ENCODE measurements around the gene NTSR1.

- TF ChIP-seq CTCF (conservative IDR thresholded peaks at IDR 0.05 in 1 of 2, IDR thresholded peaks at IDR 0.05 in 1 of 2; ENCODE audit: extremely low read depth in 1 of 2, insufficient read depth in 1 of 2, low read depth in 1 of 2, low read length in 2 of 2) (no peak), EZH2 (IDR thresholded peaks at IDR 0.05; ENCODE audit: borderline replicate concordance, low read length) (no peak)
Observed at GRCh38 chr20:62748311-62748710, 39.7 kb downstream of the NTSR1 start.

Data from mammary epithelial cell (primary cell).